Activated CD4-positive, CD25-positive, alpha-beta regulatory T cell (primary cell): ENCODE data around the gene NRAP.

Experiments used
- DNase-seq, 4 experiments: peaks; one replicate each; lab custom pipeline; 2025; lab: John Stamatoyannopoulos, UW

The NRAP gene

GRCh38 chr10:113631684-113632367, 32.0 kb downstream of the NRAP start:
- DNase-seq, result no peak

GRCh38 chr10:113630929-113631533, 32.8 kb downstream of the NRAP start:
- DNase-seq, result no peak

- no peak for DNase-seq
Measured at GRCh38 chr10:113628607-113629153, 35.2 kb downstream of the NRAP start.

- no peak for DNase-seq
Measured at GRCh38 chr10:113627836-113628235, 36.0 kb downstream of the NRAP start.

GRCh38 chr10:113626809-113627355, 37.0 kb downstream of the NRAP start:
- no peak for DNase-seq

GRCh38 chr10:113625461-113626186, 38.2 kb downstream of the NRAP start:
- no peak for DNase-seq

- DNase-seq, result no peak
Measured at GRCh38 chr10:113622831-113623230, 41.0 kb downstream of the NRAP start.

GRCh38 chr10:113621799-113622198, 42.0 kb downstream of the NRAP start:
- no peak for DNase-seq

GRCh38 chr10:113620936-113621335, 42.9 kb downstream of the NRAP start:
- DNase-seq, result no peak

GRCh38 chr10:113620511-113620910, 43.3 kb downstream of the NRAP start:
- no peak for DNase-seq

GRCh38 chr10:113619401-113619800, 44.4 kb downstream of the NRAP start:
- no peak for DNase-seq

- no peak for DNase-seq
Measured at GRCh38 chr10:113618338-113618737, 45.5 kb downstream of the NRAP start.

- no peak for DNase-seq
Measured at GRCh38 chr10:113617086-113617485, 46.8 kb downstream of the NRAP start.

- DNase-seq, result no peak
Measured at GRCh38 chr10:113616244-113617074, 47.4 kb downstream of the NRAP start.

- no peak for DNase-seq
Measured at GRCh38 chr10:113613977-113614690, 49.7 kb downstream of the NRAP start.

GRCh38 chr10:113613427-113613826, 50.4 kb downstream of the NRAP start:
- no peak for DNase-seq

- DNase-seq, result no peak
Measured at GRCh38 chr10:113612154-113612553, 51.7 kb downstream of the NRAP start.

- no peak for DNase-seq
Measured at GRCh38 chr10:113610631-113611601, 52.9 kb downstream of the NRAP start.

- no peak for DNase-seq
Measured at GRCh38 chr10:113609704-113610108, 54.1 kb downstream of the NRAP start.
